Measurements from ENCODE around the gene CGN. TPM values are rescaled to one million over a fixed set of nuclear protein-coding genes. Genes with fewer than 3 reads are reported as not detected.

The CGN gene
- total and polyA plus RNA-seq, 4 donors = 0.23 to 27.5 (median 1.0) TPM

DNA sequence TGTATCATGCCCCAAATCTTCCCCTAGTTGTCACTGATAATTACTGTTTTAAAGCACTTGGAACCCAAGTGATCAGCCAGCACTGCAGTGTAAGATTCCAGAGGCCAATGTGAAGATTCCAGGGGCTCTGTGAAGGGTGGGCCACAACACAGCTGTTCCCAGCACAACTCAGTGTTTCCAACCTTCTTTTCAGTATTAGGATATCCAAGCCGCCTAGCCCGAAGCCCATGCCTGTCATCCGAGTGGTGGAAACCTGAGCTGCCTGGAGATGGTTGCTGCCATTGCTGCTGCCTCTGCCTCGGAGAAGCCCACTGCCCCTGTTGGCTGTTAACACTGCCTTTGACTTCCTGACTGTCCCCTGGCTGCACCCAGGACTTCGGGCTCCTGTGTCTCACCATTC lies 70.3 kb downstream of the CGN start:
- ATAC-seq (ENCODE audit: low FRiP score) (no peak), DNase-seq (no peak)
- H3K27me3 ChIP-seq (ENCODE audit: control insufficient read depth in 1 of 2, insufficient read depth in 2 of 2, low read length in 1 of 2) = no peaks in the 10 kb centered on the region
- H3K36me3 ChIP-seq (ENCODE audit: control insufficient read depth in 1 of 2, insufficient read depth in 2 of 2, low read length in 1 of 2) = peaks cover 0 to 11% of the 10 kb centered on the region in 2 donors
- intact Hi-C loops (cut with DNase I) = no loop called here
- no peak overlapping the region for H3K27ac ChIP-seq (ENCODE audit: low read depth in 1 of 2, low read length in 2 of 2)
- H3K4me1 ChIP-seq (ENCODE audit: control insufficient read depth in 1 of 2, insufficient read depth in 2 of 2, low read length in 2 of 2) = no peaks in the 10 kb centered on the region
- WGBS, 2 donors = 48 to 61% methylated on average over 5 of the region's 5 CpGs
- no peak overlapping the region for H3K4me3 ChIP-seq (ENCODE audit: low read length in 2 of 2)
- no peaks in the 10 kb centered on the region for H3K9me3 ChIP-seq (ENCODE audit: control insufficient read depth, low read length)

DNA sequence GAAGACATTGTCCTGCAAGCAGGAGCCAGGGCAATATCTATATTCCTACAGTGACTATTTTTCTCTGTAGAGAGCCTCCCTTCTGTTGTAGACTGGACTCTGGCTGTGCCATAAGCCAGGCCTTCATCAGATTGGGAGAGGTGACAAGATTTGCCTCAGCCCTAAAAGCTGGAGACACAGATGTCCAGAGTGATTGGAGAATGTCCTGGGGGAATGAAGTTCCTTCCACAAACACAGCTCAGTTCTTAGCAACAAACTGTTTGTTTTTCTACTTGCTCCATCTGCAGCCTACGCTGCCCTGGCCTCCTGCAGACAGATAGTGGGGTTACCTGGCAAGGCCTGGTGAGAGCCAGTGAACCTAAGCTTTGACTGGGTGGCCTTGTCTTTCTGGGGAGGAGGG lies 70.7 kb downstream of the CGN start:
- no peak for ATAC-seq (ENCODE audit: low FRiP score)
- intact Hi-C loops (cut with DNase I) = no loop called here
- H3K27ac ChIP-seq (ENCODE audit: low read depth in 1 of 2, low read length in 2 of 2) = no peak overlapping the region
- H3K4me1 ChIP-seq (ENCODE audit: control insufficient read depth in 1 of 2, insufficient read depth in 2 of 2, low read length in 2 of 2) = no peaks in the 10 kb centered on the region
- no peaks in the 10 kb centered on the region for H3K27me3 ChIP-seq (ENCODE audit: control insufficient read depth in 1 of 2, insufficient read depth in 2 of 2, low read length in 1 of 2)
- WGBS, 2 donors = 88 to 89% methylated on average over 1 of the region's 1 CpG
- H3K4me3 ChIP-seq (ENCODE audit: low read length in 2 of 2) = no peak overlapping the region
- peaks cover 0 to 11% of the 10 kb centered on the region in 2 donors for H3K36me3 ChIP-seq (ENCODE audit: control insufficient read depth in 1 of 2, insufficient read depth in 2 of 2, low read length in 1 of 2)
- H3K9me3 ChIP-seq (ENCODE audit: control insufficient read depth, low read length) = no peaks in the 10 kb centered on the region
- DNase-seq = no peak

DNA sequence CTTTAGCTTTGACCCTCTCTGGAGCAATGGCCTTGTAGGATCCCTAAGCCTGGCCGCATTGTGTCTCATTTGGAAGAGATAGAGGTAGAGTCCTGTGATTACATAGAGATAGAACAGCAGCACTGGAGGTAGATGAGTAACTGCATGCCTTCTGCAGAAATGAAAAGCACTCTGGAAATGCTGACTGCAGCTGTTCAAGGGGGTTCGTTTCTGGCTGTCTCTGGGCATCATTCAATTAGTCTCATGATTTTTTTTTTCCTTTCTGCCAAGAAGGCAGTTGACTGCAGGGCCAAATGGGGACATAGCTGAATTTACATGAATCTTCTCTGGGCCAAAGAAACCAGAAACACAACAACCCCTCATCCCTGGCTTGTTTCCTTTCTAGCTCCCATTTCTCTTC lies 72.6 kb downstream of the CGN start:
- no peak for DNase-seq
- no peak for ATAC-seq (ENCODE audit: low FRiP score)
- H3K27ac ChIP-seq (ENCODE audit: low read depth in 1 of 2, low read length in 2 of 2) = no peak overlapping the region
- no peak overlapping the region for H3K4me3 ChIP-seq (ENCODE audit: low read length in 2 of 2)
- no peaks in the 10 kb centered on the region for H3K9me3 ChIP-seq (ENCODE audit: control insufficient read depth, low read length)
- no peaks in the 10 kb centered on the region for H3K4me1 ChIP-seq (ENCODE audit: control insufficient read depth in 1 of 2, insufficient read depth in 2 of 2, low read length in 2 of 2)
- intact Hi-C loops (cut with DNase I) = no loop called here
- 54 to 65% methylated on average over 2 of the region's 2 CpGs for WGBS, 2 donors
- H3K27me3 ChIP-seq (ENCODE audit: control insufficient read depth in 1 of 2, insufficient read depth in 2 of 2, low read length in 1 of 2) = no peaks in the 10 kb centered on the region
- peaks cover 0 to 8% of the 10 kb centered on the region in 2 donors for H3K36me3 ChIP-seq (ENCODE audit: control insufficient read depth in 1 of 2, insufficient read depth in 2 of 2, low read length in 1 of 2)

DNA sequence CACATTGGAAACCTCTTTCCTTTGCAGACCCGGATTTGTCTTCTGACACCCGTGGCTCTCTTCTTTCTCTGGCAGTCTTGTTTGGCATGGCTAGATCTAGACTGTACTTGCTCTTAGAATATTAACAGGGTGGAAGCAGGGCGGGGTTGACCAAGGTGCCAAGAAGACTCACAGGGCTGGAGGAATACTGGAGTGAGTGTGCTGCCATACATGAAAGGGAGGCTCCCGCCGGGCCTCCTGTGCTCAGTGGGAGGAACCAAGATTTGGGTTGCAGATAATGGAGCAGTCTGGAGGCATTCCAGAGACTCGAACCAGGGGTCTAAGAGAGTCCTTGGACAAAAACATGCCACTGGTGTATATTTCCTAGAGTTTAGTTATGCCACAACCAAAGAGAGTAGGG lies 73.1 kb downstream of the CGN start:
- peak; percentile 26 for ATAC-seq (ENCODE audit: low FRiP score)
- H3K4me3 ChIP-seq (ENCODE audit: low read length in 2 of 2) = no peak overlapping the region

DNA sequence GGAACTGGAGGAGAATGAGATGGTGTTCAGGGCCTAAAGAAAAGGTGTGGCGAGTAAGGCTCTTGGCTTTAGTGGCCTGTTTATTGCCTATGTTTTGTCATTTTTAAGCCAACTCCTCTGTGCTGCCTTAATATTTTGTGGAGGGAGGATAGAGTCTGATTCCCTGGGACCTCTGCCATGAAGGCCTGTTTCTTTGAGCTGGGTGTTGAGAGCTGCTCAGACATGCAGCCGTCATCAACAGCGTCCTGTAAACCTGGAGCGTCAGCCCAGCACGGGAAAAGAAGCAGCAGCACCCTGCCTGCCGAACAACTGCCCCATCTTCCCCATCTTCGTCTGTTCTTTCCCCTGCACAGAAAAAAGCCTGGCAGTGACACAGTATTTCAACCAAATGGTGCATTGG lies 73.6 kb downstream of the CGN start:
- Histone ChIP-seq H3K4me3 (ENCODE audit: low read length in 2 of 2) (no peak overlapping the region), H3K27ac (ENCODE audit: low read depth in 1 of 2, low read length in 2 of 2) (no peak overlapping the region), H3K27me3 (ENCODE audit: control insufficient read depth in 1 of 2, insufficient read depth in 2 of 2, low read length in 1 of 2) (no peaks in the 10 kb centered on the region), H3K36me3 (ENCODE audit: control insufficient read depth in 1 of 2, insufficient read depth in 2 of 2, low read length in 1 of 2) (peaks cover 0 to 7% of the 10 kb centered on the region in 2 donors), H3K9me3 (ENCODE audit: control insufficient read depth, low read length) (no peaks in the 10 kb centered on the region), H3K4me1 (ENCODE audit: control insufficient read depth in 1 of 2, insufficient read depth in 2 of 2, low read length in 2 of 2) (no peaks in the 10 kb centered on the region)
- 74 to 77% methylated on average over 7 of the region's 7 CpGs for WGBS, 2 donors
- DNase-seq (no peak), ATAC-seq (ENCODE audit: low FRiP score) (no peak)
- intact Hi-C loops (cut with DNase I) = no loop called here

More for the DNA sequence above, 73.1 kb downstream of the CGN start:
- WGBS, 2 donors = 62 to 73% methylated on average over 6 of the region's 6 CpGs
- H3K9me3 ChIP-seq (ENCODE audit: control insufficient read depth, low read length) = no peaks in the 10 kb centered on the region
- intact Hi-C loops (cut with DNase I) = no loop called here
- H3K27ac ChIP-seq (ENCODE audit: low read depth in 1 of 2, low read length in 2 of 2) = no peak overlapping the region
- H3K27me3 ChIP-seq (ENCODE audit: control insufficient read depth in 1 of 2, insufficient read depth in 2 of 2, low read length in 1 of 2) = no peaks in the 10 kb centered on the region
- H3K36me3 ChIP-seq (ENCODE audit: control insufficient read depth in 1 of 2, insufficient read depth in 2 of 2, low read length in 1 of 2) = peaks cover 0 to 8% of the 10 kb centered on the region in 2 donors
- no peaks in the 10 kb centered on the region for H3K4me1 ChIP-seq (ENCODE audit: control insufficient read depth in 1 of 2, insufficient read depth in 2 of 2, low read length in 2 of 2)
- DNase-seq = no peak

DNA sequence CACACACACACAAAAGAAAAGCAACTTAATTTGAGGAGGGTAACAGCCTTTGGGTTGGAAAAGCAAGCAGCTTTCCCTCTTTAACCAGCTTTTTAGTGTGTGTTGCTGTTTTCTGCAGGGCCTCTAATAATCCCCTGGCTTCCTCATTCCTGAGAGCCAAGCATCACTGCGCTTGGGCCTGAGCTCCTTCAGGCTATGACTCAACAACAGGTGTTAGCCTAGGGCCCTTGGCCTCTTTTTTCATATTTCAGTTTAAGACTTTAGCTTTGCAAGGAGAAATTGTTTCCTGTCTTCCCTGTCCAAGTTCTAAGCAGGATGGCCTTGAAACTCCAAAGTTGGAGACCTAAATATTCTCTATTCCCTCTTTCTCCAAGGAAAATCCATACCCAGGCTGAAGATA lies 74.4 kb downstream of the CGN start:
- Histone ChIP-seq H3K27ac (ENCODE audit: low read depth in 1 of 2, low read length in 2 of 2) (no peak overlapping the region), H3K4me3 (ENCODE audit: low read length in 2 of 2) (no peak overlapping the region), H3K36me3 (ENCODE audit: control insufficient read depth in 1 of 2, insufficient read depth in 2 of 2, low read length in 1 of 2) (peaks cover 0 to 6% of the 10 kb centered on the region in 2 donors), H3K4me1 (ENCODE audit: control insufficient read depth in 1 of 2, insufficient read depth in 2 of 2, low read length in 2 of 2) (no peaks in the 10 kb centered on the region), H3K27me3 (ENCODE audit: control insufficient read depth in 1 of 2, insufficient read depth in 2 of 2, low read length in 1 of 2) (no peaks in the 10 kb centered on the region), H3K9me3 (ENCODE audit: control insufficient read depth, low read length) (no peaks in the 10 kb centered on the region)
- ATAC-seq (ENCODE audit: low FRiP score) = no peak
- 0 to 62% methylated on average over 1 of the region's 1 CpG for WGBS, 2 donors
- no peak for DNase-seq
- intact Hi-C loops (cut with DNase I) = no loop called here

Small RNAs within 50 kb of the gene (microRNA-seq; reads per million reads assigned to microRNA genes)
- 0 reads per million in 2 donors for gene MIR554

Other genes starting within 250 kb of the CGN start
- gene ZNF687, start 229.1 kb upstream of the CGN start, total RNA-seq = 10 to 100 TPM; 18.4 to 24.0 TPM
- gene ZNF687, start 229.1 kb upstream of the CGN start, polyA plus RNA-seq = 1 to 10 TPM; 7.7 to 9.6 TPM
- 10 to 100 TPM; 49.0 to 60.9 TPM for gene PI4KB, start 184.0 kb upstream of the CGN start, total RNA-seq
- 10 to 100 TPM; 12.9 to 41.4 TPM for gene PI4KB, start 184.0 kb upstream of the CGN start, polyA plus RNA-seq
- gene RFX5, start 164.1 kb upstream of the CGN start, total RNA-seq = 10 to 100 TPM; 38.0 to 51.6 TPM
- gene RFX5, start 164.1 kb upstream of the CGN start, polyA plus RNA-seq = 10 to 100 TPM; 14.3 to 26.3 TPM
- 10 to 100 TPM; 24.5 to 66.3 TPM for gene SELENBP1, start 138.7 kb upstream of the CGN start, total RNA-seq
- gene SELENBP1, start 138.7 kb upstream of the CGN start, polyA plus RNA-seq = 100 to 1,000 TPM in 1 of 2 donors, 10 to 100 TPM in 1; 48.3 to 171 TPM
- gene PSMB4, start 111.8 kb upstream of the CGN start, total RNA-seq = 100 to 1,000 TPM; 174 to 181 TPM
- gene PSMB4, start 111.8 kb upstream of the CGN start, polyA plus RNA-seq = 100 to 1,000 TPM; 258 to 396 TPM
- 100 to 1,000 TPM in 1 of 2 donors, 10 to 100 TPM in 1; 96.0 to 144 TPM for gene POGZ, start 51.9 kb upstream of the CGN start, total RNA-seq
- gene POGZ, start 51.9 kb upstream of the CGN start, polyA plus RNA-seq = 10 to 100 TPM; 11.6 to 34.6 TPM
- gene TUFT1, start 28.9 kb downstream of the CGN start, total RNA-seq = 10 to 100 TPM in 1 of 2 donors, 1 to 10 TPM in 1; 6.5 to 11.2 TPM
- gene TUFT1, start 28.9 kb downstream of the CGN start, polyA plus RNA-seq = 1 to 10 TPM; 3.9 to 4.5 TPM
- gene SNX27, start 100.7 kb downstream of the CGN start, total RNA-seq = 10 to 100 TPM; 34.7 to 48.0 TPM
- gene SNX27, start 100.7 kb downstream of the CGN start, polyA plus RNA-seq = 1 to 10 TPM; 5.6 to 6.4 TPM
- not detected for gene CELF3, start 205.4 kb downstream of the CGN start, total RNA-seq
- under 1 TPM in 1 of 2 donors, not detected in 1; 0.13 TPM for gene CELF3, start 205.4 kb downstream of the CGN start, polyA plus RNA-seq
- gene RIIAD1, start 210.1 kb downstream of the CGN start, total RNA-seq = not detected
- not detected for gene RIIAD1, start 210.1 kb downstream of the CGN start, polyA plus RNA-seq